ENCODE measurements around the gene INAFM1. TPM values are rescaled to one million over a fixed set of nuclear protein-coding genes. Genes with fewer than 3 reads are reported as not detected.

The INAFM1 gene
- total and polyA plus RNA-seq, 9 of the 15 experiments (the other 6 are each of a cell fraction or from before 2014, with no cell fraction given), result 0.71 to 30.9 (median 3.1) TPM

DNA sequence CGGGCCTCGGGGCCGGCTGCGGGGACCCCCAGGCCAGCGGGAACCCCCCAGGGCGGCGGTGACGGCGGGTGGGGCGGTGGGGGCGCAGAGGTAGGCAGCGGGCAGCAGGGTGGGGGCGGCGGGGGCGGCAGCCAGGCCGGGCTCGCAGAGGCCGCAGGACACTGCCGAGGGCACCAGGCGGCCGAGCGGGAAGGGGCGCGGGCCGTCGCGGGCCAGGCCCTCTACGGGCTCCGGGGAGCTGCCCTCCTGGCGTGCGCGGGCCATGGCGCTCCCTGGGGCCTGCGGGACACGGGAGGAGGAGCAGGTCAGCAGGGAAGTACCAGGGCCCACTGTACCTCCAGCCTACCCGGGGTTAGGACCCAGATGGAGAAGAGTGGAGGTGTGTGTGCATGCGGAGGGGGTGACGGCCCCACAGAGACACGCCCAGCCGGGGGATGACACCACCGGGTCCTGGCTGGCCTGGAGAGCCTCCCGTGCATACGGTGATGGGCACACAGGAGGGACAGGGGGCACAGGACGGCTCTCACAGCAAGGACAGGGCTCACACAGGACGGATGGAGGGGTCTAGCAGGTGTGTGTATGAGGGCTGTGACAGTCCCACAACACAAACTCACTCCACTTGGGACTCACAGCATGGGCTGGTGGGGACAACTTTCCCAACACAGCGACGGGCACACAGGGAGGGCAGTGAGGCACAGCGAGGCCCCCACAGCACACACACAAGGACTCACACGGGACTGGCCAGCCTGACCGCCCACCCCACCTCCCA is 46.3 kb upstream of the INAFM1 start (continued):
- TF ChIP-seq ZNF12 (CRISPR knock-in tag; IDR thresholded peaks at IDR 0.05) (no peak), ZNF121 (CRISPR knock-in tag; conservative IDR thresholded peaks at IDR 0.05) (no peak), ZNF354B (CRISPR knock-in tag; IDR thresholded peaks at IDR 0.05) (no peak), PML (IDR thresholded peaks at IDR 0.05; ENCODE audit: low read length) (no peak), RCOR1 (IDR thresholded peaks at IDR 0.05; ENCODE audit: borderline replicate concordance in 1 of 2, low read depth in 2 of 2, low read length in 2 of 2) (no peak), DIDO1 (tag; IDR thresholded peaks at IDR 0.05; ENCODE audit: low read depth) (no peak), POLR3G (IDR thresholded peaks at IDR 0.05; ENCODE audit: extremely low read depth, insufficient read length, insufficient replicate concordance) (no peak), TCF7L2 (IDR thresholded peaks at IDR 0.05; ENCODE audit: low read depth, low read length) (no peak), KLF13 (tag; IDR thresholded peaks at IDR 0.05; ENCODE audit: borderline replicate concordance, low read depth) (peak; percentile 70; the same call in 1 of the 2 replicates), ZEB2 (IDR thresholded peaks at IDR 0.05) (peak; percentile 26), RHOXF2B (CRISPR knock-in tag; conservative IDR thresholded peaks at IDR 0.05) (no peak), ZC3H4 (CRISPR knock-in tag; IDR thresholded peaks at IDR 0.05; ENCODE audit: borderline replicate concordance) (no peak; the same call in 1 of the 2 replicates), FIP1L1 (IDR thresholded peaks at IDR 0.05; ENCODE audit: low read depth, low read length, poor library complexity, severe bottlenecking) (no peak), CBX5 (IDR thresholded peaks at IDR 0.05; ENCODE audit: borderline replicate concordance, low read depth) (no peak), SMC3 (conservative IDR thresholded peaks at IDR 0.05; ENCODE audit: insufficient read depth, low read depth, low read length) (no peak), CBX1 (IDR thresholded peaks at IDR 0.05; ENCODE audit: low read depth) (0 out of 2 replicates have a peak, but pooled peaks have one; percentile 67), GTF2E2 (tag; IDR thresholded peaks at IDR 0.05) (no peak), NFXL1 (CRISPR knock-in tag; IDR thresholded peaks at IDR 0.05) (no peak), MEIS2 (IDR thresholded peaks at IDR 0.05; ENCODE audit: partially characterized antibody) (peak; percentile 5), FOXA1 (IDR thresholded peaks at IDR 0.05; ENCODE audit: borderline replicate concordance) (no peak), MAZ (CRISPR knock-in tag; conservative IDR thresholded peaks at IDR 0.05 in 1 of 2, IDR thresholded peaks at IDR 0.05 in 1 of 2) (peak in 1 of 2 experiments; percentile 41; a peak in 1 of 4 replicates), GTF2A2 (tag; IDR thresholded peaks at IDR 0.05) (no peak), EHMT2 (IDR thresholded peaks at IDR 0.05) (no peak), SAFB (IDR thresholded peaks at IDR 0.05; ENCODE audit: borderline replicate concordance, low read depth, low read length) (peak; percentile 32; the same call in 1 of the 2 replicates)
- TF ChIP-seq, protein P1, sequence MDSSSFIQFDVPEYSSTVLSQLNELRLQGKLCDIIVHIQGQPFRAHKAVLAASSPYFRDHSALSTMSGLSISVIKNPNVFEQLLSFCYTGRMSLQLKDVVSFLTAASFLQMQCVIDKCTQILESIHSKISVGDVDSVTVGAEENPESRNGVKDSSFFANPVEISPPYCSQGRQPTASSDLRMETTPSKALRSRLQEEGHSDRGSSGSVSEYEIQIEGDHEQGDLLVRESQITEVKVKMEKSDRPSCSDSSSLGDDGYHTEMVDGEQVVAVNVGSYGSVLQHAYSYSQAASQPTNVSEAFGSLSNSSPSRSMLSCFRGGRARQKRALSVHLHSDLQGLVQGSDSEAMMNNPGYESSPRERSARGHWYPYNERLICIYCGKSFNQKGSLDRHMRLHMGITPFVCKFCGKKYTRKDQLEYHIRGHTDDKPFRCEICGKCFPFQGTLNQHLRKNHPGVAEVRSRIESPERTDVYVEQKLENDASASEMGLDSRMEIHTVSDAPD (CRISPR knock-in tag; IDR thresholded peaks at IDR 0.05), result no peak
- TF ChIP-seq, protein P2, sequence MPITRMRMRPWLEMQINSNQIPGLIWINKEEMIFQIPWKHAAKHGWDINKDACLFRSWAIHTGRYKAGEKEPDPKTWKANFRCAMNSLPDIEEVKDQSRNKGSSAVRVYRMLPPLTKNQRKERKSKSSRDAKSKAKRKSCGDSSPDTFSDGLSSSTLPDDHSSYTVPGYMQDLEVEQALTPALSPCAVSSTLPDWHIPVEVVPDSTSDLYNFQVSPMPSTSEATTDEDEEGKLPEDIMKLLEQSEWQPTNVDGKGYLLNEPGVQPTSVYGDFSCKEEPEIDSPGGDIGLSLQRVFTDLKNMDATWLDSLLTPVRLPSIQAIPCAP (CRISPR knock-in tag; IDR thresholded peaks at IDR 0.05; ENCODE audit: borderline replicate concordance), result no peak
- TF ChIP-seq, protein P3, sequence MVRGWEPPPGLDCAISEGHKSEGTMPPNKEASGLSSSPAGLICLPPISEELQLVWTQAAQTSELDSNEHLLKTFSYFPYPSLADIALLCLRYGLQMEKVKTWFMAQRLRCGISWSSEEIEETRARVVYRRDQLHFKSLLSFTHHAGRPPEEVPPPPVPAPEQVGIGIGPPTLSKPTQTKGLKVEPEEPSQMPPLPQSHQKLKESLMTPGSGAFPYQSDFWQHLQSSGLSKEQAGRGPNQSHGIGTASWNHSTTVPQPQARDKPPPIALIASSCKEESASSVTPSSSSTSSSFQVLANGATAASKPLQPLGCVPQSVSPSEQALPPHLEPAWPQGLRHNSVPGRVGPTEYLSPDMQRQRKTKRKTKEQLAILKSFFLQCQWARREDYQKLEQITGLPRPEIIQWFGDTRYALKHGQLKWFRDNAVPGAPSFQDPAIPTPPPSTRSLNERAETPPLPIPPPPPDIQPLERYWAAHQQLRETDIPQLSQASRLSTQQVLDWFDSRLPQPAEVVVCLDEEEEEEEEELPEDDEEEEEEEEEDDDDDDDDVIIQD (CRISPR knock-in tag; IDR thresholded peaks at IDR 0.05), result no peak

Data from K562 (cell line).